ENCODE measurements around the gene GIN1. TPM values are rescaled to one million over a fixed set of nuclear protein-coding genes. Genes with fewer than 3 reads are reported as not detected.
"Not testable (repeated sequence)": the region's sequence is repeated elsewhere in the genome, so short reads cannot be mapped to it uniquely, and the experiment has no call there.

The GIN1 gene
- 1 to 10 TPM; 5.0 to 8.9 TPM for total RNA-seq

- peak within 1 kb of the TSS; percentile 91 to 94 for H3K27ac ChIP-seq
- no peaks in the 10 kb centered on the region for H3K27me3 ChIP-seq
- H3K4me3 ChIP-seq, result peak within 1 kb of the TSS; percentile 78 to 92
- no peaks in the 10 kb centered on the region for H3K36me3 ChIP-seq
- peak; percentile 97 for DNase-seq (ENCODE audit: low spot score)
- H3K4me1 ChIP-seq, result peaks cover 0 to 19% of the 10 kb centered on the region in 2 donors
- TF ChIP-seq CTCF (IDR thresholded peaks at IDR 0.05), result no peak
- H3K9me3 ChIP-seq, result no peaks in the 10 kb centered on the region
These were observed at the start of gene GIN1, which contains the start of gene PPIP5K2 for GRCh38 chr5:103119765-103120606. TSS of gene GIN1 (minus strand) at chr5:103120138. CDS start at chr5:103108707, 11,431 bp downstream. TSS of gene PPIP5K2 (plus strand) at chr5:103120301. CDS start at chr5:103129590, 9,289 bp downstream.

- Histone ChIP-seq H3K4me1 (no peaks in the 10 kb centered on the region), H3K9me3 (no peaks in the 10 kb centered on the region), H3K27ac (no peak overlapping the region), H3K4me3 (no peak overlapping the region), H3K36me3 (peaks cover 31% of the 10 kb centered on the region), H3K27me3 (no peaks in the 10 kb centered on the region)
- TF ChIP-seq CTCF (IDR thresholded peaks at IDR 0.05), result no peak
- DNase-seq (ENCODE audit: low spot score), result no peak
These were observed 46.8 kb upstream of the GIN1 start for GRCh38 chr5:103166706-103167105.

GRCh38 chr5:103151156-103151555, 31.2 kb upstream of the GIN1 start:
- DNase-seq (ENCODE audit: low spot score), result no peak
- Histone ChIP-seq H3K27ac (no peak overlapping the region), H3K4me3 (no peak overlapping the region), H3K27me3 (no peaks in the 10 kb centered on the region), H3K4me1 (no peaks in the 10 kb centered on the region), H3K9me3 (no peaks in the 10 kb centered on the region), H3K36me3 (peaks cover 33% of the 10 kb centered on the region)
- TF ChIP-seq CTCF (IDR thresholded peaks at IDR 0.05), result no peak

GRCh38 chr5:103148213-103148612, 28.3 kb upstream of the GIN1 start:
- no peak for DNase-seq (ENCODE audit: low spot score)
- Histone ChIP-seq H3K4me1 (no peaks in the 10 kb centered on the region), H3K27ac (no peak overlapping the region), H3K4me3 (no peak overlapping the region), H3K9me3 (no peaks in the 10 kb centered on the region), H3K36me3 (peaks cover 10% of the 10 kb centered on the region), H3K27me3 (no peaks in the 10 kb centered on the region)
- no peak for TF ChIP-seq CTCF (IDR thresholded peaks at IDR 0.05)

GRCh38 chr5:103145196-103145595, 25.3 kb upstream of the GIN1 start:
- DNase-seq (ENCODE audit: low spot score), result no peak
- Histone ChIP-seq H3K27ac (no peak overlapping the region), H3K27me3 (no peaks in the 10 kb centered on the region), H3K36me3 (no peaks in the 10 kb centered on the region), H3K9me3 (no peaks in the 10 kb centered on the region), H3K4me3 (no peak overlapping the region), H3K4me1 (no peaks in the 10 kb centered on the region)
- TF ChIP-seq CTCF (IDR thresholded peaks at IDR 0.05), result no peak

- H3K27ac ChIP-seq; H3K4me1 ChIP-seq; H3K27me3 ChIP-seq; DNase-seq (ENCODE audit: low spot score); H3K36me3 ChIP-seq; H3K4me3 ChIP-seq; H3K9me3 ChIP-seq: not testable (repeated sequence)
These were observed 22.2 kb upstream of the GIN1 start for GRCh38 chr5:103142132-103142531.
